Measurements from ENCODE around the gene DZIP3. TPM values are rescaled to one million over a fixed set of nuclear protein-coding genes. Genes with fewer than 3 reads are reported as not detected.

Gene DZIP3
- polyA plus RNA-seq, 1 donor (not counting 4 experiments of a cell fraction or from before 2014, with no cell fraction given) = 3.9 TPM

- Histone ChIP-seq H3K9me1 (ENCODE audit: control insufficient read depth, extremely low read depth, insufficient read depth, low read length) (no peaks in the 10 kb centered on the region), H3K27me3 (ENCODE audit: control insufficient read depth, extremely low read depth, insufficient read depth, low read length) (no peaks in the 10 kb centered on the region), H3K27ac (ENCODE audit: control insufficient read depth, insufficient read depth, low read length) (no peak overlapping the region), H3K4me2 (ENCODE audit: control insufficient read depth, extremely low read depth, insufficient read depth, low read depth, low read length) (no peak overlapping the region), H3K36me3 (ENCODE audit: control insufficient read depth in 2 of 2, extremely low read depth in 1 of 2, insufficient read depth in 2 of 2, low read length in 2 of 2) (no peaks in the 10 kb centered on the region), H3K4me1 (ENCODE audit: control insufficient read depth, extremely low read depth, insufficient read depth, low read length) (no peaks in the 10 kb centered on the region), H3K9ac (ENCODE audit: control insufficient read depth, extremely low read depth, insufficient read depth, low read length) (no peak overlapping the region), H3K9me3 (ENCODE audit: control insufficient read depth, low read depth, low read length) (no peaks in the 10 kb centered on the region), H3K79me2 (ENCODE audit: control insufficient read depth, insufficient read depth, low read length) (no peaks in the 10 kb centered on the region), H3K4me3 (ENCODE audit: control insufficient read depth in 2 of 3, extremely low read depth in 1 of 3, insufficient read depth in 2 of 3, low read depth in 1 of 3, low read length in 3 of 3) (no peak overlapping the region), H4K20me1 (ENCODE audit: control insufficient read depth, extremely low read depth, insufficient read depth, low read length) (no peaks in the 10 kb centered on the region), H2AFZ (ENCODE audit: control insufficient read depth, low read length) (no peak overlapping the region)
- dilution Hi-C loops (cut with MboI; ENCODE audit: extremely low pct_ligation_motif_present, low sequenced_read_pairs) = no loop called here
- DNase-seq (ENCODE audit: low read depth, low spot score) (no peak), FAIRE-seq (no peak)
- TF ChIP-seq, protein P1, sequence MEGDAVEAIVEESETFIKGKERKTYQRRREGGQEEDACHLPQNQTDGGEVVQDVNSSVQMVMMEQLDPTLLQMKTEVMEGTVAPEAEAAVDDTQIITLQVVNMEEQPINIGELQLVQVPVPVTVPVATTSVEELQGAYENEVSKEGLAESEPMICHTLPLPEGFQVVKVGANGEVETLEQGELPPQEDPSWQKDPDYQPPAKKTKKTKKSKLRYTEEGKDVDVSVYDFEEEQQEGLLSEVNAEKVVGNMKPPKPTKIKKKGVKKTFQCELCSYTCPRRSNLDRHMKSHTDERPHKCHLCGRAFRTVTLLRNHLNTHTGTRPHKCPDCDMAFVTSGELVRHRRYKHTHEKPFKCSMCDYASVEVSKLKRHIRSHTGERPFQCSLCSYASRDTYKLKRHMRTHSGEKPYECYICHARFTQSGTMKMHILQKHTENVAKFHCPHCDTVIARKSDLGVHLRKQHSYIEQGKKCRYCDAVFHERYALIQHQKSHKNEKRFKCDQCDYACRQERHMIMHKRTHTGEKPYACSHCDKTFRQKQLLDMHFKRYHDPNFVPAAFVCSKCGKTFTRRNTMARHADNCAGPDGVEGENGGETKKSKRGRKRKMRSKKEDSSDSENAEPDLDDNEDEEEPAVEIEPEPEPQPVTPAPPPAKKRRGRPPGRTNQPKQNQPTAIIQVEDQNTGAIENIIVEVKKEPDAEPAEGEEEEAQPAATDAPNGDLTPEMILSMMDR (optimal IDR thresholded peaks at IDR 0.05 in 1 of 3, IDR thresholded peaks at IDR 0.05 in 1 of 3, conservative IDR thresholded peaks at IDR 0.05 in 1 of 3; ENCODE audit: extremely low read depth in 1 of 3, insufficient read depth in 2 of 3, low read length in 3 of 3) = no peak
- no peak for TF ChIP-seq EZH2 (IDR thresholded peaks at IDR 0.05; ENCODE audit: low read length)
Measured at GRCh38 chr3:108742929-108743328, 153.4 kb downstream of the DZIP3 start.

Small RNA genes lying within 50 kb of the gene (small RNA-seq; reads per million reads assigned to genes)
- gene AC092185.1 (ENCODE audit: insufficient read length in 3 of 3, low read depth in 3 of 3, low replicate concordance in 1 of 3) (0 reads per million in 3 experiments), gene RF00156 (ENCODE audit: insufficient read length in 3 of 3, low read depth in 3 of 3, low replicate concordance in 1 of 3) (0 reads per million in 3 experiments)

Other genes starting within 250 kb of the DZIP3 start
- gene MYH15, start 79.1 kb upstream of the DZIP3 start, polyA plus RNA-seq = 0.40 to 1.3 TPM (median 0.87 TPM) in 3 replicates
- gene CIP2A, start 284 bp upstream of the DZIP3 start, polyA plus RNA-seq = 2.3 to 9.9 TPM (median 7.7 TPM) in 3 replicates
- gene RETNLB, start 167.7 kb downstream of the DZIP3 start, polyA plus RNA-seq = not detected in 3 replicates
- gene TRAT1, start 233.1 kb downstream of the DZIP3 start, polyA plus RNA-seq = not detected in 3 replicates

All from keratinocyte (primary cell).